Fibroblast of mammary gland (primary cell): ENCODE data around the gene ANKH.

ENCODE experiments used
- DNase-seq: peaks from one replicate; pipeline ENCODE4 v3.0.0-alpha.2; 2010; ENCODE audit warnings: low read depth
- H3K4me3 ChIP-seq: 2 replicates; pipeline ENCODE4 v1.5.1; 2011; ENCODE audit warnings: low read depth, mild to moderate bottlenecking, low read length, moderate library complexity; ENCODE audit not compliant: control insufficient read depth
- TF ChIP-seq, protein P1 (sequence below): conservative IDR thresholded peaks from 2 replicates; pipeline ENCODE4 v1.5.1; 2011; ENCODE audit warnings: low read depth, low read length, inconsistent platforms; ENCODE audit not compliant: control insufficient read depth, insufficient read depth

Gene ANKH

DNA sequence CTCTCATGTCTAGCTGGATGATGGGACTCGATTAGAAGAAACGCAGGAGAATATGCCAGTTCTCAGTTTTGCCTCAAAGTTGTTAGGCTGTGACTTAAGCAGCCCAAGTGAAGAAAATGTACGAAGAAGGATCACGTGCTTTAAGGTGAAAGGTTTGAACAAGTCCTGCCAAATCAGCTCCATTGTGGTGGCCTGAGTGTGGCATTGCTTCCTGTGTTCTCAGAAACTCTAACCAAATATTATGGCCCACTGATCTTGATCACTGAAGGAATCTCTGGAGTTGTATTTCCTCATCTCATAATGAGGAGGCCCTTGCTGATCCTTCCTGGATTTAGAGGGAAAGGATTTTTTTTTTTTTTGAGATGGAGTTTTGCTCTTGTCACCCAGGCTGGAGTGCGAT is 163.0 kb downstream of the ANKH start:
- TF ChIP-seq, protein P1, sequence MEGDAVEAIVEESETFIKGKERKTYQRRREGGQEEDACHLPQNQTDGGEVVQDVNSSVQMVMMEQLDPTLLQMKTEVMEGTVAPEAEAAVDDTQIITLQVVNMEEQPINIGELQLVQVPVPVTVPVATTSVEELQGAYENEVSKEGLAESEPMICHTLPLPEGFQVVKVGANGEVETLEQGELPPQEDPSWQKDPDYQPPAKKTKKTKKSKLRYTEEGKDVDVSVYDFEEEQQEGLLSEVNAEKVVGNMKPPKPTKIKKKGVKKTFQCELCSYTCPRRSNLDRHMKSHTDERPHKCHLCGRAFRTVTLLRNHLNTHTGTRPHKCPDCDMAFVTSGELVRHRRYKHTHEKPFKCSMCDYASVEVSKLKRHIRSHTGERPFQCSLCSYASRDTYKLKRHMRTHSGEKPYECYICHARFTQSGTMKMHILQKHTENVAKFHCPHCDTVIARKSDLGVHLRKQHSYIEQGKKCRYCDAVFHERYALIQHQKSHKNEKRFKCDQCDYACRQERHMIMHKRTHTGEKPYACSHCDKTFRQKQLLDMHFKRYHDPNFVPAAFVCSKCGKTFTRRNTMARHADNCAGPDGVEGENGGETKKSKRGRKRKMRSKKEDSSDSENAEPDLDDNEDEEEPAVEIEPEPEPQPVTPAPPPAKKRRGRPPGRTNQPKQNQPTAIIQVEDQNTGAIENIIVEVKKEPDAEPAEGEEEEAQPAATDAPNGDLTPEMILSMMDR = no peak
- H3K4me3 ChIP-seq = no peak overlapping the region
- no peak for DNase-seq

GRCh38 chr5:14707811-14708390 is 163.7 kb downstream of the ANKH start:
- TF ChIP-seq, protein P1 = no peak
- no peak overlapping the region for H3K4me3 ChIP-seq
- no peak for DNase-seq

DNA sequence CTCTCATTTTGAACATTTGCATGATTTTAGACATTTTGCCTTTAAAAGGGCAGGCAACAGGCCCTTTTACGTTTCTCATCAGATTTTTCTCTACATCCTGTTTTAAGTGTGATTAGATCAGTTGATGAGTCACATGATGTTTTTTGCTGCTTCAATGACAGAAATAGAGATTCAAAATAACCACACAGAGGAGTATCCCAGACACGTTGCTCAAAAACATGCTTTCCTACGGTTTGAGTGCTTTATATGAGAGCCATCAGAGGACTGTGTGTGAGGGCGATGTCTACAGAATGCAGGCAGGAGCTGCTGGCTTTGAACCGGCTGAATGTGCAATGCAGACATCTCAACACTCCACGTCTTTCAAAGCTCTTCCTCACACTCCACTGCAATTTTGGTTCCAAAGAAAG is 165.0 kb downstream of the ANKH start:
- H3K4me3 ChIP-seq = no peak overlapping the region
- peak; percentile 79 for DNase-seq
- TF ChIP-seq, protein P1 = no peak

- no peak overlapping the region for H3K4me3 ChIP-seq
- TF ChIP-seq, protein P1 = no peak
- no peak for DNase-seq
Observed at GRCh38 chr5:14705556-14705955, 166.0 kb downstream of the ANKH start.

GRCh38 chr5:14702238-14702839 is 169.2 kb downstream of the ANKH start:
- H3K4me3 ChIP-seq = no peak overlapping the region
- DNase-seq = no peak
- TF ChIP-seq, protein P1 = no peak

DNA sequence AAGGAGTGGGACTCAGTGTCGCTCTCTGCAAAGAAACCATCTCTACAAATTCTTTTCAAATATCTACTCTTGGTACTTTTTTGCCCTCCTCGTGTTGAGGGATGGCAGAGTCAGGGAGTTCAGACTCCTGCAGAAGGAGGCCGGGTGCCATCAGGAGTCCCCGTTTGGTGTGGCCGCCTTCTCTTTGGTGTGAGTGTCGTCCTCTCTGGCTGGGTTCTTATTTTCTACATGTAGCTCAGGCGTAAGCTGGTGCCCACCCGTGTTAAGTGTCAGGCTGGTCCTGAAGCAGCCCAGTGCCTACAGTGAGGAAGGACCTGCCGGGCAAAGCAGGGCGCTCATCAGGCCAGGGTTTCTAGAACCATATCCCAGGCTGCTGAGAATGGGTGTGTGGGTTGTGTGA is 170.0 kb downstream of the ANKH start:
- TF ChIP-seq, protein P1 = no peak

More for the DNA sequence above, 170.0 kb downstream of the ANKH start:
- DNase-seq = no peak
- no peak overlapping the region for H3K4me3 ChIP-seq
